ENCODE results near the gene CCNDBP1. TPM values are rescaled to one million over a fixed set of nuclear protein-coding genes. Genes with fewer than 3 reads are reported as not detected.

Gene CCNDBP1
- total RNA-seq, 1 experiment from 2014 or later: 39.8 TPM

- ChIA-PET CTCF (interaction anchor here (5.0 kb wide), 1 partner anchor 14 kb away, joined by 21 read pairs; no protein-coding TSS in a partner anchor), RAD21 (ENCODE audit: low non-redundant PET in 1 of 2, low total read pairs in 2 of 2, uncharacterized antibody in 2 of 2, unreplicated experiment in 2 of 2) (no interaction called here), POLR2A (no interaction called here)
- Histone ChIP-seq H3K9ac (ENCODE audit: low read length) (no peak overlapping the region), H3K27ac (ENCODE audit: low read depth, low read length) (no peak overlapping the region), H3K9me3 (ENCODE audit: control insufficient read depth in 1 of 2, insufficient read depth in 1 of 2, low read depth in 1 of 2, low read length in 2 of 2) (no peaks in the 10 kb centered on the region), H3K27me3 (ENCODE audit: insufficient read depth, low read length) (no peaks in the 10 kb centered on the region), H2AFZ (ENCODE audit: low read depth, low read length, poor library complexity, severe bottlenecking) (no peak overlapping the region), H3K9me2 (ENCODE audit: insufficient read depth) (no peaks in the 10 kb centered on the region), H3K79me2 (ENCODE audit: insufficient read depth, low read length) (no peaks in the 10 kb centered on the region), H3K4me3 (replicated peaks in 1 of 2; ENCODE audit: low read depth in 1 of 2, low read length in 2 of 2) (no peak overlapping the region), H3K36me3 (ENCODE audit: control insufficient read depth in 1 of 2, insufficient read depth in 2 of 2, low read length in 2 of 2) (no peaks in the 10 kb centered on the region), H3K4me2 (ENCODE audit: low read length) (no peak overlapping the region), H3K4me1 (ENCODE audit: control insufficient read depth in 1 of 2, insufficient read depth in 2 of 2, low read length in 2 of 2) (peaks cover 0 to 3% of the 10 kb centered on the region in 2 experiments; a peak in 1 of 4 replicates), H4K20me1 (ENCODE audit: insufficient read depth) (no peaks in the 10 kb centered on the region)
- TF ChIP-seq POLR2A (IDR thresholded peaks at IDR 0.05; ENCODE audit: borderline replicate concordance, extremely low read depth, insufficient read depth, insufficient read length) (no peak), EZH2phosphoT487 (IDR thresholded peaks at IDR 0.05; ENCODE audit: borderline replicate concordance) (no peak), ZBTB33 (IDR thresholded peaks at IDR 0.05; ENCODE audit: extremely low read depth, insufficient replicate concordance, low read length) (no peak), ZNF274 (IDR thresholded peaks at IDR 0.05; ENCODE audit: low read depth, low read length) (no peak), RAD21 (IDR thresholded peaks at IDR 0.05; ENCODE audit: low read depth) (no peak), REST (IDR thresholded peaks at IDR 0.05; ENCODE audit: low read depth) (no peak), FOSL1 (IDR thresholded peaks at IDR 0.05; ENCODE audit: low read depth) (no peak), EZH2 (IDR thresholded peaks at IDR 0.05) (no peak), CBX3 (IDR thresholded peaks at IDR 0.05; ENCODE audit: low read depth) (no peak), ZFX (IDR thresholded peaks at IDR 0.05) (no peak), SRF (IDR thresholded peaks at IDR 0.05; ENCODE audit: low read depth) (no peak), MAX (IDR thresholded peaks at IDR 0.05) (no peak), CEBPB (IDR thresholded peaks at IDR 0.05; ENCODE audit: low read depth) (no peak), SIN3A (IDR thresholded peaks at IDR 0.05; ENCODE audit: low read depth) (no peak), SP1 (IDR thresholded peaks at IDR 0.05; ENCODE audit: low read depth) (no peak)
- DNase-seq (ENCODE audit: low read depth, low spot score) (no peak), ATAC-seq (no peak)
- intact Hi-C loops (cut with micrococcal nuclease): no loop called here
- no TSS peak for BruUV-seq (replicated peaks)
These were observed 26.1 kb downstream of the CCNDBP1 start for GRCh38 chr15:43211224-43211735.
